HG03571 (cell line): Measurements from ENCODE around the gene SIRT6.
"Not testable (repeated sequence)": the region's sequence is repeated elsewhere in the genome, so short reads cannot be mapped to it uniquely, and the experiment has no call there.

Experiments used
- ATAC-seq: cut with Tn5 transposase; IDR thresholded peaks from one replicate; pipeline ENCODE4 v1.9.1; 2021; ENCODE audit not compliant: unreplicated experiment

SIRT6 gene

DNA sequence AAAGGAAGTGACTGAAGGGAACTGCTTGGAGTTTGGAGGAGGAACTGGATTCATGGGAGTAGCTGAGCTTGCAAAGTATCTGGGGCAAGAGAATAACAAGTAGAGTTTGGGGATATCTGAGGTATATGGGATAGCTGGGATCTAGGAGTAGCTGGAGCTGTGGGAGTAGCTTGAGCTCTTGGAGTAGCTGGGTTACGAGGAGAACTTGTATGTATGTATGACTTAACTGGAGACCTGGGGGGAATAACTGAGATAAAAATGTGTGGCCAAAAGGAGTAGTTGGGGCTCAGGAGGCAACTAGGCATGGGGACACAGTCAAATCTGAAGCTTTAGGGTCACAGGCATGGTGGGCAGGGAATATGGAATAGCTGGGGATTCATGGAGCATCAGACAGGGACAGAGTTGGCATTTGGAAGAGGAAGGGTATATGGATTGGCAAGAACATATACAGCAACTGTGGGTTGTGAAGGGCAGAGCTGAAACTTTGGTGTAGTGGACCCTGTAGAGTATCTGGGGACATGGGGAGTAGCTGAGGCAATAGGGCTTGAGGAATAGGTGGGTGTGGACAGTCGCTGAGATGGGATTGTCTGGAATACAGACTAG is 18.7 kb upstream of the SIRT6 start:
- no peak for ATAC-seq

DNA sequence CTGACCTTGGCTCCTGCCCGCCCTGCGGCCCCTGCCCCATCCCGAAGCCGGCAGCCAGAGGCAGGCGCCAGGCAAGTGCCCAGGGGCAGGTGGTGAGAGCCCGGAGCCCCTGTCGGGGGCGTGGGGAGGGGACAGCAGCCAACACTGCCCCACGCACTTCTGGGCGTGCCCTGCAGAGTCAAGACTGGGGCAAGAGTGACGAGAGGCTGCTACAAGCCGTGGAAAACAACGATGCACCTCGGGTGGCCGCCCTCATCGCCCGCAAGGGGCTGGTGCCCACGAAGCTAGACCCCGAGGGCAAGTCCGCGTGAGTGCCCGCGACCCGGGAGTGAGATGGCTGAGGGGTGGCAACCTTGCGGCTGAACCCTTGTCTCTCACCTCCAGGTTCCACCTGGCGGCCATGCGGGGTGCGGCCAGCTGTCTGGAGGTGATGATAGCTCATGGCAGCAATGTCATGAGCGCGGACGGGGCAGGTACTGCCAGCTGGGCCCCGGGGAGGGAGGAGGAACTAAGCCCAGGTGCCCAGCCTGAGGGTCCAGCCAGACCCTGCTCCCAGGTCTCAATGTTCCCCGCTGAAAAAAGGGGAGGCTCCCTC is 17.4 kb upstream of the SIRT6 start:
- ATAC-seq: no peak

DNA sequence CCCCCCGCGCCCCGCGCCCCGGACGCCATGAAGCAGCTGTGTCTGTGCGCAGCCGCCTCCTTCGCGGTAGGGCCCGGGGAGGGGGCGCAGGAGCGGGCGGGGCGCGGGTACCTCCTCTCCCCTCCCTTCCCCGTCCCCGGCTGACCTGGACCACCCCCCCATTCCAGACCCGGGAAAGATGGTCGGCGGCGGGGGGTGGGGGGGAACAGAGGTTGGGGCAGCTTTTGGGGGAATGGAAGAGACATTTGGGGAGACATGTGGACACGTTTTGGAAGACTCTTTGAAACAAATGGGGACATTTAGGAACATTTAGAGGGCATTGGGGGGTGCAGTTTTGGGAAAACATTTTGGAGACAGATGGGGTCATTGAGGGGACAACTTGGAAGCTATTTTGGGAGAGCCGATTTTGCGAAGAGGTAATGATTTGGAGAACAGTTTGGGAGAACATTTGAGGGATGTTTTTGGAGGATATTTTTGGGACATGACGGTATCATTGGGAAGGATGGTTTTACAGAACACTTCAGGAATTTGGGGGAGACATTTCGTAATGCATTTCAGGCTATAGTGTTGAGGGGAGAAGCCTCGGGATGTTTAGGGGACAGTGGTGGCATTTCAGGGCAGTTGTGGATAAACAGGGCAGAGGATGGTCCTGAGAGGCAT is 16.2 kb upstream of the SIRT6 start:
- no peak for ATAC-seq

- ATAC-seq: no peak
Measured at GRCh38 chr19:4197625-4198466, 15.5 kb upstream of the SIRT6 start.

DNA sequence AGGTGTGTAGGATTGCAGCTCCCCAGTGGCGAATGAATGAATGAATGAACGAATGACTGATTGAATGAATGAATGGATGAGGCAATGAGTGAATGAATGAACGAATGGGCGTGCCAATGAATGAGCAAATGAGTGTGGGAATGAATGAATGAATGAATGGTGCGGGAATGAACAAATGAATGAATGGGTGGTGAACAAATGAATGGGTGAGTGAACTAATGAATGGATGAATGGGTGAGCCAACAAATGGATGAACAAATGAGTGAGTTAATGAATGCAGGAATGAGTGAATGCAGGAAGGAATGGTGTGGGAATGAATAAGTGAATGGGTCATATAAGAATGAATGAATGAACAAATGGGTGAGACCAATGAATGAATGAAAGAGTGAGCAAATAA is 14.9 kb upstream of the SIRT6 start:
- no peak for ATAC-seq

DNA sequence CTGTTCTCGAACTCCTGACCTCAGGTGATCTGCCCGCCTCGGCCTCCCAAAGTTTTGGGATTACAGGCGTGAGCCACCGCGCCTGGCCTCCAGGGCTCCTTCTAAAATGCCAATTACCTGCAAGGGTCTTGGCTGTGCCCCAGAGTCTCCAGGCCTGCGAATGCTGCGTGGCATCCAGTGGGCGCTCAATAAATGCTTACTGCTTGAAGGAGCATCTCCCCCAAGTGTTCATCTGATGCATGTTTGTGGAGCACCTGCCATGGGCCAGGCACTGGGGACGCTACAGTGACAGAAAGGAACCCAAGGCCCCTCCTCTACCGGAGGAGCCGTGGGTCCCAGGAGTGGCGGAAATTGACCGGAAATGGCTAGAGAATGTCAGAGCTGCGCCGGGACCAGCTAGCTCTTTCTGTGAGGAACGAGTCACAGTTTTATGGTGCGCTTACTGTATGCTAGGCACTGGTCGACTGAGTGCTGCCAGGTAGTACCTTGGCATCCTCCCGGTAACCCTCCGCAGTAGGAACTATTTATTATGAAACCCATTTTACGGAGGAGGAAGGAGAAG is 14.3 kb upstream of the SIRT6 start:
- no peak for ATAC-seq

DNA sequence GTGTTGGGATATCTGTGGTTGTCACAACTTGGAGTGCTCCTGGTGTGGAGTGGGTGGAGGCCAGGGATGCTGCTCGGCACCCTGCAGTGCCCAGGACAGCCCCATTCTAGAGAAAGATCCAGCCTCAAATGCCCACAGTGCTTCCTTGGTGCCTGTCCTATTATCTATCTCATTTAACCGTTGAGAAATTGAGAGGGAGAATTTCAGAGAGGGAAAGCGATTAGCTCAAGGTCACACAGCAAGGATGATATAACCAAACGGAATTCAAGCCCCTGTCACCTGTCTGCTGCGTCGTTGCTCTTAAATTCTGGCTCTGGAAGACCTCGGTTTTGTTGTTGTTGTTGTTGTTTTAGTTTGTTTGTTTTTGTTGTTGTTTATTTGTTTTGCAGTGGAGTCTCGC is 13.6 kb upstream of the SIRT6 start:
- ATAC-seq: no peak

DNA sequence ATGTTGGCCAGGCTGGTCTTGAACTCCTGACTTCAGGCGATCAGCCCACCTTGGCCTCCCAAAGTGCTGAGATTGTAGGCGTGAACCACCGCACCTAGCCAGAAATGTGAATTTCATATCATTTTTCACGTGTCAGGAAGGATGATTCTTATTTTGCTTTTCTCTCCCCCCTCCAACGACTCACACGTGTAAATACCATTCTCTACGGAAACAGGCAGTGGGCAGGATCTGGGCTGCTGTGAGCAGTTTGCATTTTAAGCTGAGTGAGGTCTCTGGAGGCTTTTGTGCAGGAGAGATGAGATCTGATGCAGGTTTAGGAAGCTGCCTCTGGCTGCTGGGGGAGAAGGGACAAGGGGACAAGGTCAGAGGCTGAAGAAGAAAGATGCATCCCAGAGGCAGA is 12.0 kb upstream of the SIRT6 start:
- ATAC-seq: no peak

GRCh38 chr19:4192537-4192936 is 10.2 kb upstream of the SIRT6 start:
- ATAC-seq: not testable (repeated sequence)

GRCh38 chr19:4189641-4190040 is 7.3 kb upstream of the SIRT6 start:
- ATAC-seq: no peak

DNA sequence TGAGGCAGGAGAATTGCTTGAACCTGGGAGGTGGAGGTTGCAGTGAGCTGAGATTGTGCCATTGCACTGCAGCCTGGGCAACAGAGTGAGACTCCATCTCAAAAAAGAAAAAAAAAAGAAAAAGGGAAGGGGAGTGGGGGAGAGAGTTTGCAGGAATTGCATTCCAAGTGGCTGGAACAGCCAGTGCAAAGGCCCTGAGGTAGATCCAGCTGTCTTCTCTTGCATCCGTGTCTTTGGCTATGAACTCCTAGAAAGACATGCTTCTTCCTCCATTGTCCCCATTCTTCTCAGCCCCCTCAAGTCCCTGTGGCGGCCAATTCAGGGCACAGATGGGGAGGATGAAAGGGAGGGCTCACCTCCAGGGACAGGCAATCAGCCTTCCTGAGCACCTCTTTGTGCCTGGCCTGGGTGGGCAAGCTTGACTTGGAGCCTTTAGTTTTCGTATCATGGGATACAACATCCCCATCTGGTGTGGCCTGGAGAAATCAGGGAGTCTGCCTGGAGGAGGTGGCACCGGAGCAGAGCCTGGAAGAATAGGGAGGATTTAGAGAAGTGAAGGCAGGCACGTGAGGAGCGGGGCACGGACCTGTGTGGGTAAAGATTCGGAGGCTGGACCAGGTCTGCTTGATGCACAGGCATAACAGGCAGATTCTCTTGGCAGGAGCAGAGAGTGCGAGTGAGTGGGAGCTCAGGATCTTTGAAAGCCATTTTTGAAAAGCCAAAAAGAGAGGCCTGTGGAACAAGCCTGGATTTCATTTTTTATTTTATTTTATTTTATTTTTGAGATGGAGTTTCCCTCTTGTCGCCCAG is 5.2 kb upstream of the SIRT6 start:
- no peak for ATAC-seq

- ATAC-seq: no peak
Measured at GRCh38 chr19:4186087-4186993, 4.0 kb upstream of the SIRT6 start.

DNA sequence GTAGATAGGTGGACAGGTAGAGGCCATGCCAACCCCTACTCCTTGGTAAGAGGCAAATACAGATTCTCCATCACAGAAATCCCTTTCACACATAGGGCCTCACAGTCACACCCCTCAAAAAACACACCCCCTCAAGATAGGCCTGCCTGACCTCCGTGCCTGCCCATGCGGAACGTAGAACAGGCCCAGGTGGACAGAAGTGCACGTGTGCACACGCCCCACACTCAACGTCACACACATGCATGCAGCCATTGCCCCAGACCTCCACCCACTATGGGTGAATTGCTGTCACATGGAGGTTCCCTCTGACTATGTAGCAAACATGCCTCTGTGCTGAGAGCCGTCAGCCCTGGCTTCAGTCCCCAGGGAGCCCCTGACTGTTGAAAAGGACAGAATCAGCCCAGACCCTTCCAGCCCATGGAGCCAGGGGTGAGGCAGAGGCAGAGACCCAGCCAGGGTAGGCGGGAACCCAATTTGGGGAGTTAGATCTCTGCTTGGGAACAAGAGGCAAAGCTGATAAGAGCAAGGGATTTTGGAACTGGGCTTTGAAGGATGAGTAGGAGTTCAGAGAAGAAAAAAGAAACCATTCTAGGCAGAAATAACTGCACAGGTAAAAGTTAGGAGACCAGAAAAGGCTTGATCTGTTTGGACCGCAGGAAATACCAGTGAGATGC is 3.2 kb upstream of the SIRT6 start:
- no peak for ATAC-seq

- ATAC-seq: no peak
Measured at GRCh38 chr19:4184718-4185352, 2.5 kb upstream of the SIRT6 start.

- no peak for ATAC-seq
Measured at GRCh38 chr19:4183967-4184717, 1.8 kb upstream of the SIRT6 start.

- ATAC-seq: no peak
Measured at GRCh38 chr19:4181053-4181508, 1.3 kb downstream of the SIRT6 start.

DNA sequence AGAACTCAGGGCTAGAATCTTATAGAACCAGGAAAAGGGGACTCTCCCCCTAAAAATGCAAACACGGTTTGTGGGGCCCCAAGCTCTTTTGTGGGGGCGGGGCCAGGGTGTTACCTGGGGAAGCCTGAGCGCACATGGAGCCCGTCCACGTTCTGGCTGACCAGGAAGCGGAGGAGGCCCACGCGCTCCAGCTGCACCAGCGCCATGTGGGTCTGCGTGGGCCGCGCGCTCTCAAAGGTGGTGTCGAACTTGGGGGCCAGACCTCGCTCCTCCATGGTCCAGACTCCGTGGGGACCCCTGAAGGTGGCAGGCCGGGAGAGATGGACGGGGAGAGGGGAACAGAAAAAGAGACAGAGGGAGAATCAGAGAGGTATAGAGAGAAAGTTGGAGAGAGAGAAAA is 3.4 kb downstream of the SIRT6 start:
- no peak for ATAC-seq

GRCh38 chr19:4177146-4177545 is 5.2 kb downstream of the SIRT6 start:
- ATAC-seq: no peak
